Measurements from ENCODE around the gene MED23.

DNA sequence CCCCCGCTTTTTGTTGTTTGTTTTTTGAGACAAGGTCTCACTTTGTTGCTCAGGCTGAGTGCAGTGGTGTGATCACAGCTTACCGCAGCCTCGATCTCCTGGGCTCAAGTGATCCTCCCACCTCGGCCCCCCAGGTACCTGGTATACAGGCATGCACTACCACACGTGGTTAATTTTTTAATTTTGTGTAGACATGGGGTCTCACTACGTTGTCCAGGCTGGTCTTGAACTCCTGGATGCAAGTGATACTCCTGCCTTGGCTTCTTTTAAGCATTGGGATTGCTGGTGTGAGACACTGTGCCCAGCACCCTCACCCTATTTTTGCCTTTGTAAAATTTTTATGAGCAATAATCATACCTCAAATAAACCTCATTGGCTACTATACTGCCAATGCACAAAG lies 14.5 kb upstream of the MED23 start:
- no peak for TF ChIP-seq POLR2A (IDR thresholded peaks at IDR 0.05)
- TF ChIP-seq, protein P1, sequence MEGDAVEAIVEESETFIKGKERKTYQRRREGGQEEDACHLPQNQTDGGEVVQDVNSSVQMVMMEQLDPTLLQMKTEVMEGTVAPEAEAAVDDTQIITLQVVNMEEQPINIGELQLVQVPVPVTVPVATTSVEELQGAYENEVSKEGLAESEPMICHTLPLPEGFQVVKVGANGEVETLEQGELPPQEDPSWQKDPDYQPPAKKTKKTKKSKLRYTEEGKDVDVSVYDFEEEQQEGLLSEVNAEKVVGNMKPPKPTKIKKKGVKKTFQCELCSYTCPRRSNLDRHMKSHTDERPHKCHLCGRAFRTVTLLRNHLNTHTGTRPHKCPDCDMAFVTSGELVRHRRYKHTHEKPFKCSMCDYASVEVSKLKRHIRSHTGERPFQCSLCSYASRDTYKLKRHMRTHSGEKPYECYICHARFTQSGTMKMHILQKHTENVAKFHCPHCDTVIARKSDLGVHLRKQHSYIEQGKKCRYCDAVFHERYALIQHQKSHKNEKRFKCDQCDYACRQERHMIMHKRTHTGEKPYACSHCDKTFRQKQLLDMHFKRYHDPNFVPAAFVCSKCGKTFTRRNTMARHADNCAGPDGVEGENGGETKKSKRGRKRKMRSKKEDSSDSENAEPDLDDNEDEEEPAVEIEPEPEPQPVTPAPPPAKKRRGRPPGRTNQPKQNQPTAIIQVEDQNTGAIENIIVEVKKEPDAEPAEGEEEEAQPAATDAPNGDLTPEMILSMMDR (IDR thresholded peaks at IDR 0.05), result no peak
- no peak for TF ChIP-seq POLR2AphosphoS5 (IDR thresholded peaks at IDR 0.05; ENCODE audit: insufficient read depth in 1 of 2, low read depth in 1 of 2)
